Midbrain (tissue), 1 donor: ENCODE measurements around the gene IZUMO2.

Experiments
- DNase-seq: peaks from one replicate; lab custom pipeline; 2025; lab: John Stamatoyannopoulos, UW

Gene IZUMO2

GRCh38 chr19:50162988-50163387 lies at the start of gene IZUMO2:
Gene IZUMO2 (minus strand): TSS chr19:50163281. CDS start chr19:50163194, 87 bp downstream.
- no peak for DNase-seq

GRCh38 chr19:50210425-50210824 lies 47.3 kb upstream of the IZUMO2 start:
- no peak for DNase-seq

- no peak for DNase-seq
Measured at GRCh38 chr19:50209131-50209530, 46.0 kb upstream of the IZUMO2 start.

DNA sequence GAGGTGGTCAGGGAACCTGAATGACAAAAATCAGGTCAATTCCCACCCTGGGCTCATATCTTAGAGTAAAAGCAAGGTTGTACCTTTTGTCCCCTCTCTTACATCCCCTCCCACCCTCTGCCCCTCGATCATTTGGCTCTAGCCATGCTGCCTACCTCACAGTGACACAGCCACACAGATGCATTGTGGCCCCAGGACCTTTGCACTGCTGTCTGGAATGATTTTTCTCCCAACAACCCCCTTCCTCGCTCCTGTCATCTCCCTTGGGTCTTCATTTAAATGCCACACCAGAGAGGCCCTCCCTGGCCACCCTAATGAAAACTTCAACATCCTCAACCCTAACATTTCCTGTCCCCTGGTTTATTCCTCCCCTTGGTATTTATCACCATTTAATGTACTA lies 44.6 kb upstream of the IZUMO2 start:
- DNase-seq: no peak

- DNase-seq: no peak
Measured at GRCh38 chr19:50206191-50206590, 43.1 kb upstream of the IZUMO2 start.

GRCh38 chr19:50205681-50206138 lies 42.6 kb upstream of the IZUMO2 start:
- no peak for DNase-seq

DNA sequence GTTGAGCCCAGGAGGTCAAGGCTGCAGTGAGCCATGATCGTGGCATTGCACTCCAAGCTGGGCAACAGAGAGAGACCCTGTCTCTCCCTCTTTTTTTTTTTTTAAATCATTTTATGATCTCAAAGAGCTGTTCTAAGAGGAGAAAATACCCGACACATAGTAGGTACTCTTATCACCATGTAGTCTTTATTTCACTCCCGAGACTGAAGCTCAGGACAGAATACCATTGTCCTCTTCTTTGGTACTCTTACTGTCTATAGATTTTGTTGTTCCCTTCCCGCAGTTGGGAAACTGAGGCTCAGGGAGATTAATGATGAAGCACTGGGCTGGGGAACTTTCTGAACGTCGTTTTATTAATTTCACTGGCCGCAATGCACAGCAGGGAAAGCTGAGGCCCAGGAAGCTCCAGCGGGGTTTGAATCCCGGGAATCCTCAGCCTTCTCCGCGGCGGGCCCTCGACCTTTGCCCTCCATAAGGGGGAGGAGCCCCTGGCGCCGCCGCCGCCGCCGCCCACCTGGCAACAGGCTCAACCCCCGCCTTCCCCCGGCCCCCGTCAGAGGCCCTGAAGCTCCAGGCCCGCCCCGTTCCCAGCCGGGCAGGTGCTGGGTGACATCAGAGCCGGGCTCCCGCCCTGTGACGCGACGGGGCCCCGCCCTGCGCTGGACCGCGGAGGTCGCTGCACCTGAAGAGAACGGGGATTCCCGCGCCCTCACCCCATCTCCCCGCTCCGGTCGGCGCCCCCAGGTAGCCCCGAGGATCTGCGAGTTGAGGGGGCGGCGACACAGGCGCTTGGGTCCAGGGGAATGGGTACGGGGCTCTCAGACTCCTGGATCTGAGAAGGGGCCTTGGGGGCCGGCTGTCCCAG lies 42.0 kb upstream of the IZUMO2 start:
- peak; percentile 7 for DNase-seq

DNA sequence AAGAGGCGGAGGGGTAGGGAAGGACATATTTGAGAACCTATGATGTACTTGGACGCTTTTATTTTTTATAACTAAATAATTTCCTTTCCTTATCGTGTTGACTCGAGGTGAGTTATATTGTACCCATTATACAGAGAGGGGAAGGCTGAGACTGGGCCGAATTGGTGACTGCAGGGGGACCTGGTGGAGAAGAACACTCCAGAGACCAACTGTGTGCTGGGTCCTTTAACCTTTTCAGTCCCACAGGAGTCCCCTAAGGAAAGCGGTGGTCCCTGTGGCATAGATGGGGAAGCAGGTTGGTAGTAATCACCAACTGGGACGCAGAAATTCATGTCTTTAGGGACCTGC lies 41.0 kb upstream of the IZUMO2 start:
- DNase-seq: no peak

- DNase-seq: peak; percentile 99
Measured at GRCh38 chr19:50203281-50204080, 40.4 kb upstream of the IZUMO2 start, which contains the start of gene MYH14. Gene MYH14 (plus strand): TSS chr19:50203622. CDS start chr19:50210366, 6,744 bp downstream.

GRCh38 chr19:50202962-50203280 lies 39.8 kb upstream of the IZUMO2 start:
- DNase-seq: no peak

- no peak for DNase-seq
Measured at GRCh38 chr19:50202386-50202785, 39.3 kb upstream of the IZUMO2 start.

DNA sequence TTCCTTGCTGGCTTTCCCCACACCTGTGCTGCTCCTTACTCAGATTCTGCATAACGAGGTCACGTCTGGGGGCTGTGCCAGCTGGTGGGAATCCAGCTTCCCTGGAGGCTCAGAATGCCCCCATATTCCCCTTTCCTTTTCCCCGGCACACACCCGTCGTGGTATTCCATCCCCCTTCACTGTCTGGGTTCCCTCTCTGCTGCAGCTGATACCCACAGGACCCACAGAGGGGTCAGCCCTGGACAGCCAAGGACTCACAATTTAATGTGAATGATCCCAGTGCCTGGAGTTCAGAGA lies 36.1 kb upstream of the IZUMO2 start:
- DNase-seq: no peak

DNA sequence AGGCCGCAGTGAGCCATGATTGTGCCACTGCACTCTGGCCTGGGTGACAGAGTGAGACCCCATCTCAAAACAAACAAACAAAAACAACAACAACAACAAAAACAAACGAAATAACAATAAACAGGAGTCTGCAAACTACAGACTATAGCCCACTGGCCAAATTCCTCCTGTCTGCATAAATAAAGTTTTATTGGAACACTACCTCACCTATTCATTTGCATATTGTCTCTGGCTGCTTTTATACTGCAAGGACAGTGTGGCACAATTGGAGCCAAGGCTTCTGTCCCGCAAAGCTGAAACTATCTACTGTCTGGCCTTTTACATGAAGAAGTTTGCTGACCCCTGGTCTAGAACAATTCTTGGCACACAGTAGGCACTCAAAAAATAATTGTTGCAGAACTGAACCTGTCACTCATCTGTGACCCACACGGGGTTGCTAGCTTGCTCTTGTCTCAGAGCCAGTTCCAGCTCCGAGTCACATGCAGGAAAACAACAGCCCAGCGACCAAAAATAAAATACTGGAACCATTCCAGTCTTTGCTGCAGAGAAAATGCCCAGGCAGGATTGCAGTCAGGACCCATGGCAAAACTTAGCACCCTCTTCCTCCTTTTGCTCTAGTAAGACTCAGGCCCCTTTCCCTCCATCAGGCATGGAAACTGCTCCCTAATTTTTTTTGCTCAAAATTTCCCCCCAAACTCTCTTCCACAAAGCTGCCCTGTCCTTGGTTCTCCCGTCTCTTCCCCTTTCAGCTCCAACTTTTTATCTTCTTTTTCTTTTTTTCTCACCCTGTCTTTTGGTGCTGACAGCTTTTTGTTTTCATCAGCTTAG lies 35.6 kb upstream of the IZUMO2 start:
- DNase-seq: peak; percentile 15

GRCh38 chr19:50197348-50197747 lies 34.3 kb upstream of the IZUMO2 start:
- no peak for DNase-seq

DNA sequence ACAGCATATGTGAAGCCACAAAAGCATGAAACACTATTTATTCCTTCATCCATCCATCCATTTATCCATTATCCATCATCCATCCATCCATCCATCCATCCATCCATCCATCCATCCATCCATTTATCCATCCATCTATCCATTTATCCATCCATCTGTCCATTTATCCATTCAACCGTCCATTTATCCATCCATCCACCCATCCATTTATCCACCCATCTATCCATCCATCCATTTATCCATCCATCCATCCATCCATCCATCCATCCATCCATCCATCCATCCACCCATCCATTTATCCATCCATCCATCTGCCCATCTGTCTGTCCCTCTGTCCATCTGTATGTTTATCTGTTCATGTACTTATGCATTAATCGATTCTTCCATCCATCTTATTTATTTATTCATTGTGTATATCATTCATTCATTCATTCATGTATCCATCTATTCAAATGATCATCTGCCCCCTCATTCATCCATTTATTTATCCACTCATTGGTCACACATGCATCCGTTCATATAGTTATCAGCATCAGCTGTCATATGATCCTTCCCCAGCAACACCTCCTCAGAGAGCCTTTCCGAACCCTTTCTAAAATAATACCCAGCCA lies 33.3 kb upstream of the IZUMO2 start:
- DNase-seq: no peak

DNA sequence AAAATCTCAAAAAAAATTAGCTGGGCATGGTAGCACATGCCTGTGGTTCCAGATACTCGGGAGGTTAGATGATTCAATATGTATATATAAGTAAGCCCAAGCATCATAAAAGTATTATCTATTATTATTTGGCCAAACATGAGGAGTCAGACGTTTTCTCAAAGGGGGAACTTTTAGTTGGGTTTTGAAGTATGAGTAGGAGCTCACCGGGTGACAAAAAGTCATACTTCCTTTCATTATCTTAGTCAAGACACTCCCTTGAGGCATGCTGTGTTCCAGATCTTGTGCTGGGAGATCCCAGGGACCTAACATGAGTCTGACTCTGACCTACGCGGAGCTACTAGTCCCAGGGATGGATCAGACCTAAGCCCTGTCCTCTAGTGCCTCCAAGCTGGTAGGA lies 32.1 kb upstream of the IZUMO2 start:
- DNase-seq: no peak

DNA sequence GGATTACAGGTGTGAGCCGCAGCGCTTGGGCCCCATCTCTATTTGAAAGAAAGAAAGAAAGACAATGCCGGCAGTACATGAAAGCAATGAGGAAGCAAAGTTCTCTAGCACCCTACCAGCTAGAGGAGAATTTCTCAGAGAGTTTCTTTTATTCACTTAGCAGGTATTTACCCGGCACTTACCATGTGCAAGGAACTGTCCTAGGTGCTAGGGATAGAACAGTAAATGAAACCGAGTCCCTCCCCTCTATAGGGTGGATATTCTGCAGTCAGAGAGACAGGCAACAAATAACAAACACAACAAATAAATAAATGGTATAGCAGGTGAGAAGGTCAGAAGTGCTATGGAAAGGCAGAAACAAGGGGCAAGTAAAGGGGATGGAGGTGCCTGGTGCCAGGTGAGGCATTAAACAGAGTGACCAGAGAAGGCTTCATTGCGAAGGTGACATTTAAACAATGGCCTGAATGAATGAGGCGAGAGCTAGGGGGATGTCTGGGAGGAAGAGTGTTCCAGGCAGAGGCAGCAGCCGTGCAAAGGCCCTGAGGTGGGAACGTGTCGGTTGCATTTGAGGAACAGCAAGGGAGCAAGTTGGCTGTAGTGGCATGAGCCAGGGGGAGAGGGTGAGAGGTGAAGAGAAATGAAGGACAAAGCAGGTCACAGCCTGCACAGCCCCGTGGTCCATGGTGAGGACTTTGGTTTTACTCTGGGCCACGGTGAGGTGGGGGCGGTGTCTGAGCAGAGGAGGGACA lies 29.6 kb upstream of the IZUMO2 start:
- no peak for DNase-seq

DNA sequence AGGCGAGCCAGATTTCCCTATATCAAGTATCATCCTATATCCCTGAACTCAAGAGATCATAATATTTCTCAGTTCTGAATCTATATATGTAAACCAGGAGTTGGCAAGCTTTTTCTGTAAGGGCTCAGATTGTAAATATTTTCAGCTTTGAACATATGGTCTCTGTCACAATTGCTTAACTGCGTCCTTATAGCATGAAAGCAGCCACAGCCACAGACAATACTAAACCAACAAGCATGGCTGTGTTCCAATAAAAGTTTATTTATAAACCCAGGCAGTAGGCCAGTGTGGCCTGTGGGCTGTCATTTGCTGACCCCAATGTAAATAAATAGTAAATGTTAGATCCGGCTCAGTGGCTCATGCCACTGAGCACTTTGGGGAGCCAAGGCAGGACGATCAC lies 28.1 kb upstream of the IZUMO2 start:
- DNase-seq: no peak

DNA sequence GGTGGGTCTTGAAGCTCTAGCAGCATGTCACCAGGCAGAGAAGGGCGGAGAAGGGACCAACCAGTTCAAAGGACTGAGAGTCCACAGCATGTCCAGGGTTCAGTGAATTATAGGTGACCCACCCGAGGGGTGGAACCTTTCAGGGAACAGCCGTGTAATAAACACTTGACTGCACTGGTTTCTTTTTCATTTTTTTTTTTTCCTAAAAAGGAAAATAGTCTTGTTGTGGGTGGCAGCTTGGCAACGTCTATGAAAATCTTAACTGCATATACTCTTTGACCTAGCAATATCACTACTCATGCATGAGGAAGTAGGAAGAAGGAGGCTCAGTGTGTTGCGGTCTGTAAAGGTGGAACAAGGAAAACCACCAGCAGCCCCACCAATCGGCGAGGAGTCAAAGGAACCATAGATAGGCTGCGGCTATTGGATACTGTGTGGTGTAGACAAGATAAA lies 27.4 kb upstream of the IZUMO2 start:
- DNase-seq: no peak

DNA sequence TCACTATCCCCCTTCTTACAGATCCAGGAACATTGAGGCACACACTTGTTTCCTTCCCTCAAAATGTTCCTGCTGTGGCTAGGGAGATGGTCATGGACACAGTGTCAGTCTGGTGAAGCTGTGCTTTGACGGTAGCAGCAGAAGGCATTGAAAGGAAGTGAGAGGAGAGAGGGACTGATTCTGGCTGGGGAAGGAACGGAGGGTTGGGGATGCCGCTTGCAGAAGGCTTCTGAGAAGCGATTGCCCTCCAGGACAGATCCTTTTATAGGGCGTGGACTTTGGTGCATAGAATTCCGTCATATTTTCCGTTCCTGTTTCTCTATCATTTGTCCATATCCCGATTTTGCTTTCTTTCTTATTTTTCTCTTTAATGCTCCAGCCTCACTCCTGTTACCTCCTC lies 26.2 kb upstream of the IZUMO2 start:
- no peak for DNase-seq

GRCh38 chr19:50187937-50188336 lies 24.9 kb upstream of the IZUMO2 start:
- no peak for DNase-seq
